Karpas-422 (cell line): Measurements from ENCODE around the gene SPTLC3. TPM values are rescaled to one million over a fixed set of nuclear protein-coding genes. Genes with fewer than 3 reads are reported as not detected.

Experiments
- DNase-seq: peaks from one replicate; pipeline ENCODE4 v3.0.0-alpha.2; 2015
- H2AFZ ChIP-seq: fragments of 200-600 bp; sonication (generic); 2 replicates; pipeline ENCODE4 v1.6.1; 2014; ENCODE audit warnings: antibody characterized with exemption, low read length, mixed read lengths
- H3K27ac ChIP-seq: fragments of 200-600 bp; sonication (generic); 2 replicates; pipeline ENCODE4 v1.5.1; 2014; ENCODE audit warnings: mild to moderate bottlenecking, low read length, moderate library complexity
- H3K27me3 ChIP-seq: fragments of 200-600 bp; sonication (generic); 2 replicates; pipeline ENCODE4 v1.6.1; 2014; ENCODE audit warnings: low read length, mixed read lengths
- H3K36me3 ChIP-seq: fragments of 200-600 bp; sonication (generic); 2 replicates; pipeline ENCODE4 v1.6.1; 2014; ENCODE audit warnings: low read length, mixed read lengths; ENCODE audit not compliant: insufficient read depth
- H3K4me1 ChIP-seq: fragments of 200-600 bp; sonication (generic); 2 replicates; pipeline ENCODE4 v1.6.1; 2014; ENCODE audit warnings: mild to moderate bottlenecking, low read length, mixed read lengths
- H3K4me2 ChIP-seq: fragments of 200-600 bp; sonication (generic); 2 replicates; pipeline ENCODE4 v1.6.1; 2014; ENCODE audit warnings: low read length, low read depth, mild to moderate bottlenecking; ENCODE audit not compliant: poor library complexity, severe bottlenecking
- H3K4me3 ChIP-seq: fragments of 200-600 bp; sonication (generic); 2 replicates; pipeline ENCODE4 v1.5.1; 2014; ENCODE audit warnings: mild to moderate bottlenecking, antibody characterized with exemption, low read length, mixed read lengths
- H3K79me2 ChIP-seq: fragments of 200-600 bp; sonication (generic); 2 replicates; pipeline ENCODE4 v1.6.1; 2014; ENCODE audit warnings: mild to moderate bottlenecking, low read length, mixed read lengths
- H3K9ac ChIP-seq: fragments of 200-600 bp; sonication (generic); 2 replicates; pipeline ENCODE4 v1.6.0; 2014; ENCODE audit warnings: low read length
- H3K9me2 ChIP-seq: fragments of 200-600 bp; sonication (generic), shearing (Covaris generic); replicated peaks from 2 replicates; pipeline ENCODE4 v1.6.0; 2014; ENCODE audit warnings: mild to moderate bottlenecking, low read length, moderate library complexity; ENCODE audit not compliant: insufficient read depth
- H3K9me3 ChIP-seq: fragments of 300-700, 200-600 bp; sonication (generic); 2 replicates; pipeline ENCODE4 v1.6.1; 2014; ENCODE audit warnings: low read length, mixed read lengths
- H4K20me1 ChIP-seq: fragments of 200-600 bp; sonication (generic); 2 replicates; pipeline ENCODE4 v1.6.1; 2014; ENCODE audit warnings: mild to moderate bottlenecking, antibody characterized with exemption, low read length, low read depth; ENCODE audit not compliant: insufficient read depth
- total RNA-seq: library from RNA; depleted of rRNA; stranded (reverse); fragments of >200 nt; shearing (Covaris generic); gene quantifications from 2 replicates; pipeline ENCODE4 v1.2.3, GENCODE V29; 2014; ENCODE audit warnings: low replicate concordance

SPTLC3 gene
- total RNA-seq, 1 experiment from 2014 or later, result not detected

- no peak overlapping the region for H3K4me3 ChIP-seq
- no peak overlapping the region for H3K27ac ChIP-seq
- H3K9me3 ChIP-seq, result no peaks in the 10 kb centered on the region
- no peak overlapping the region for H2AFZ ChIP-seq
- H3K4me2 ChIP-seq, result no peak overlapping the region
- no peaks in the 10 kb centered on the region for H3K9me2 ChIP-seq
- H4K20me1 ChIP-seq, result no peaks in the 10 kb centered on the region
- H3K27me3 ChIP-seq, result no peaks in the 10 kb centered on the region
- no peak for DNase-seq
- no peaks in the 10 kb centered on the region for H3K79me2 ChIP-seq
- H3K4me1 ChIP-seq, result no peaks in the 10 kb centered on the region
- no peaks in the 10 kb centered on the region for H3K36me3 ChIP-seq
- no peak overlapping the region for H3K9ac ChIP-seq
Observed at GRCh38 chr20:13142143-13142542, 133.4 kb downstream of the SPTLC3 start.

DNA sequence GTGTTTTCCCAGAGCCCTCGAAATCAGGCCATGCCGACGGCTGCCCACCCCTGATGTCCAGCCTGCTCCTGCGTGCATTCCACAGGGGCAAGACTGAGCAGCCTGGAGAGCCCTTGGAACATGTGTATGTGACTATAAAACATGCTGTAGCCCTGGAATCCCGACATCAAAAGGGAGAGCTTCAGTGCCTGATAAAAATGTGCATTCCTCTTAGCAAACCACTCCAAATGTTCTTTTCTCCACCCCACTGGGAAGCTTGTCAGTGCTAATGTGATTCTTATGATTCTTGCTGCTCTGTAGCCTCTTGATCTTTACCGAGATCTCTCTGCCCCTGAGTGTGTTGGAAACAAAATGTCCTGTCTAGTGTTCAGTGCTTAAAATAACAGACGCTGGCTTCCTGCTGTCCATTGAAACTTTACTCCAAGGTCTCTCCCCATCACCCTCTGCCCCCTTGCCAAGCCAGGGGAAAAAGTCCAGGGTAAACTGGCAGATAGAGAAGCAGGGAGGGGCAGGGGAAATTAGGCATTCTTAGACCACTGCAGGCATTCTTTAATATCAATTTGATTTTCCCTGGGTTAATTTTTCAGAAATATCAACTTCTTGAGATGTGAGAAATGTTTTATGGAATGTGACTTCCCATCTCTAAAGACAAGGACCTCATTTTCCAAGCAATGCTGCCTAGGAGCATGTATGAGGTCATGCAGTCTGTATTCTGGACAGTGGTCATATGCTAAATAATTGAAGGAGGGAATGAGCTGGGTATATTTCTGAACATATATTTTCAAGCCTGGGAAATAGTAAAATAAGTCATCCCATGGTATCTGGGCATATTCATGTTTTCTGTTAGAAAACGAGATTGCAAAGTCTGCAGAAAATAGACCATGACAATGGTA, 138.5 kb downstream of the SPTLC3 start:
- no peaks in the 10 kb centered on the region for H3K36me3 ChIP-seq
- no peaks in the 10 kb centered on the region for H4K20me1 ChIP-seq
- no peak for DNase-seq
- H3K27me3 ChIP-seq, result no peaks in the 10 kb centered on the region
- no peaks in the 10 kb centered on the region for H3K4me1 ChIP-seq
- no peak overlapping the region for H3K4me2 ChIP-seq
- H3K9me3 ChIP-seq, result no peaks in the 10 kb centered on the region
- no peak overlapping the region for H3K4me3 ChIP-seq
- H3K79me2 ChIP-seq, result no peaks in the 10 kb centered on the region
- no peak overlapping the region for H2AFZ ChIP-seq
- no peaks in the 10 kb centered on the region for H3K9me2 ChIP-seq
- no peak overlapping the region for H3K27ac ChIP-seq
- no peak overlapping the region for H3K9ac ChIP-seq

- H3K4me1 ChIP-seq, result no peaks in the 10 kb centered on the region
- no peak overlapping the region for H2AFZ ChIP-seq
- no peaks in the 10 kb centered on the region for H3K36me3 ChIP-seq
- H3K27me3 ChIP-seq, result no peaks in the 10 kb centered on the region
- no peaks in the 10 kb centered on the region for H3K9me2 ChIP-seq
- no peaks in the 10 kb centered on the region for H3K9me3 ChIP-seq
- no peak overlapping the region for H3K9ac ChIP-seq
- H3K4me2 ChIP-seq, result no peak overlapping the region
- no peaks in the 10 kb centered on the region for H3K79me2 ChIP-seq
- H3K4me3 ChIP-seq, result no peak overlapping the region
- H3K27ac ChIP-seq, result no peak overlapping the region
- no peak for DNase-seq
- H4K20me1 ChIP-seq, result no peaks in the 10 kb centered on the region
Observed at GRCh38 chr20:13147971-13148370, 139.2 kb downstream of the SPTLC3 start.

DNA sequence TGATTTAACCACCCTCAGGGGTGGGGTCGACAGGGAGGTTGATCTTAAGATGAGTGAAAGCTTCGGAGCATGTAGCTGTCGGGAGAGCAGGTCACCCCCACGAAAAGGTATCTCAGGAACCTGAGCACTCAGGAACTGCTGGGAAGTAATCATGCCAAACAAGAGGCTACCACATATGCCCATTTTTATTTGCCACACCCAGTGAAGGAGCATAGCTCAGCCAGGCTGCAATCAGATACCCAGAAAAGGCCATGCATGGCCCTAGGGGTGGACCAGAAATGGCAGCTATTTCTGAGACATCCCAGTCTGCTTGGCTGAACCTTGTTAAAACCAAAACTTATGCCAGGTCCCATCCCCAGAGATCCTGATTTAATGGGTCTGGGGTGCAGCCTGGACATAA, 139.6 kb downstream of the SPTLC3 start:
- Histone ChIP-seq H3K79me2 (no peaks in the 10 kb centered on the region), H3K27ac (no peak overlapping the region), H3K36me3 (no peaks in the 10 kb centered on the region), H4K20me1 (no peaks in the 10 kb centered on the region), H3K27me3 (no peaks in the 10 kb centered on the region), H3K9me3 (no peaks in the 10 kb centered on the region), H3K9ac (no peak overlapping the region), H3K4me2 (no peak overlapping the region), H2AFZ (no peak overlapping the region), H3K9me2 (no peaks in the 10 kb centered on the region), H3K4me3 (no peak overlapping the region), H3K4me1 (no peaks in the 10 kb centered on the region)
- DNase-seq, result no peak

DNA sequence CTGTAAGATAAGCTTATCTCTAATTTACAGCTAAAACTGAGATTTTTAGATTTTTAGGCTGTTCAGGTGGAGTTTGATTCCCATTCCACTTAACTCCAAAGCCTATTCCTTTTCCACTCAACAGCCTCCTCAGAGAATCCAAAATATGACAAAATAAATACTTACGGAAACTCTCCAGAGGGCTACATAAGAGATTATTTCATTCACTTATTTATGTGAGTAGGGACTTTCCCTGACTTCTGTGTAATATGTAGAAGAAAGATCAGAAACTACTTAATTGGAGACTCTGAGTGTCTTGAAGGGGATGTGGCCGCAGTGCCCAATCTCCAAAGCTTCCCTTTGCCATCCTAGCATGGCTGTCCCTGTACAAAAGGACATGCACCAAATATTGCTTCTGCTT, 140.2 kb downstream of the SPTLC3 start:
- no peaks in the 10 kb centered on the region for H3K4me1 ChIP-seq
- no peak overlapping the region for H3K4me2 ChIP-seq

GRCh38 chr20:13149371-13150105, 140.8 kb downstream of the SPTLC3 start:
- Histone ChIP-seq H3K27ac (no peak overlapping the region), H3K9me2 (no peaks in the 10 kb centered on the region), H3K4me1 (no peaks in the 10 kb centered on the region), H3K36me3 (no peaks in the 10 kb centered on the region), H4K20me1 (no peaks in the 10 kb centered on the region), H2AFZ (no peak overlapping the region), H3K27me3 (no peaks in the 10 kb centered on the region), H3K79me2 (no peaks in the 10 kb centered on the region), H3K9ac (no peak overlapping the region), H3K4me3 (no peak overlapping the region), H3K9me3 (no peaks in the 10 kb centered on the region), H3K4me2 (no peak overlapping the region)
- DNase-seq, result no peak

More for the DNA sequence above, 140.2 kb downstream of the SPTLC3 start:
- Histone ChIP-seq H3K4me3 (no peak overlapping the region), H3K9ac (no peak overlapping the region), H3K9me2 (no peaks in the 10 kb centered on the region), H2AFZ (no peak overlapping the region), H3K27ac (no peak overlapping the region), H3K9me3 (no peaks in the 10 kb centered on the region), H3K79me2 (no peaks in the 10 kb centered on the region), H3K36me3 (no peaks in the 10 kb centered on the region), H3K27me3 (no peaks in the 10 kb centered on the region), H4K20me1 (no peaks in the 10 kb centered on the region)
- no peak for DNase-seq

GRCh38 chr20:13158369-13158768, 149.6 kb downstream of the SPTLC3 start:
- Histone ChIP-seq H3K9me2 (no peaks in the 10 kb centered on the region), H3K79me2 (no peaks in the 10 kb centered on the region), H3K9ac (no peak overlapping the region), H3K4me2 (no peak overlapping the region), H3K4me3 (no peak overlapping the region), H3K4me1 (no peaks in the 10 kb centered on the region), H3K36me3 (no peaks in the 10 kb centered on the region), H2AFZ (no peak overlapping the region), H4K20me1 (no peaks in the 10 kb centered on the region), H3K9me3 (no peaks in the 10 kb centered on the region), H3K27ac (no peak overlapping the region), H3K27me3 (no peaks in the 10 kb centered on the region)
- DNase-seq, result no peak

- DNase-seq, result no peak
- Histone ChIP-seq H3K27ac (no peak overlapping the region), H3K4me2 (no peak overlapping the region), H3K4me1 (no peaks in the 10 kb centered on the region), H3K4me3 (no peak overlapping the region), H2AFZ (no peak overlapping the region), H3K27me3 (no peaks in the 10 kb centered on the region), H3K36me3 (no peaks in the 10 kb centered on the region), H3K9me3 (no peaks in the 10 kb centered on the region), H3K9me2 (no peaks in the 10 kb centered on the region), H4K20me1 (no peaks in the 10 kb centered on the region), H3K79me2 (no peaks in the 10 kb centered on the region), H3K9ac (no peak overlapping the region)
Observed at GRCh38 chr20:13159889-13160288, 151.1 kb downstream of the SPTLC3 start.
